Smooth muscle cell (in vitro differentiated cells): ENCODE measurements around the gene PACRG. TPM values are rescaled to one million over a fixed set of nuclear protein-coding genes. Genes with fewer than 3 reads are reported as not detected.

ENCODE experiments used
- DNase-seq: peaks from one replicate; lab custom pipeline; 2025; ENCODE audit not compliant: unreplicated experiment; lab: John Stamatoyannopoulos, UW
- H2AFZ ChIP-seq: fragments of 200-600 bp; sonication (generic); 2 replicates; pipeline ENCODE4 v1.6.0; 2016; ENCODE audit warnings: antibody characterized with exemption, low read depth, mild to moderate bottlenecking
- H3F3A ChIP-seq: fragments of 200-600 bp; sonication (generic); 2 replicates; pipeline ENCODE4 v1.6.0; 2017; ENCODE audit warnings: antibody characterized with exemption, low read depth
- H3K27ac ChIP-seq: fragments of 200-600 bp; sonication (generic); 2 replicates; pipeline ENCODE4 v1.5.1; 2016; ENCODE audit warnings: low read depth, mild to moderate bottlenecking
- H3K27me3 ChIP-seq: fragments of 200-600 bp; sonication (generic); 2 replicates; pipeline ENCODE4 v1.6.1; 2016; ENCODE audit warnings: low read depth, mild to moderate bottlenecking
- H3K36me3 ChIP-seq: fragments of 200-600 bp; sonication (generic); 2 replicates; pipeline ENCODE4 v1.5.1; 2016; ENCODE audit warnings: low read depth
- H3K4me1 ChIP-seq: fragments of 200-600 bp; sonication (generic); 2 replicates; pipeline ENCODE4 v1.5.1; 2016; ENCODE audit warnings: low read depth
- H3K4me2 ChIP-seq: fragments of 200-600 bp; sonication (generic); 2 replicates; pipeline ENCODE4 v1.6.0; 2016; ENCODE audit warnings: mild to moderate bottlenecking
- H3K4me3 ChIP-seq: fragments of 200-600 bp; sonication (generic); 2 replicates; pipeline ENCODE4 v1.5.1; 2016; ENCODE audit warnings: mild to moderate bottlenecking
- H3K79me2 ChIP-seq: fragments of 200-600 bp; sonication (generic); 2 replicates; pipeline ENCODE4 v1.6.0; 2016; ENCODE audit warnings: low read depth, mild to moderate bottlenecking
- H3K9ac ChIP-seq: fragments of 200-600 bp; sonication (generic); 2 replicates; pipeline ENCODE4 v1.6.0; 2016; ENCODE audit warnings: low read depth
- H3K9me3 ChIP-seq: fragments of 200-600 bp; sonication (generic); replicated peaks from 2 replicates; pipeline ENCODE4 v1.5.1; 2016; ENCODE audit warnings: low read depth
- H4K20me1 ChIP-seq: fragments of 200-600 bp; sonication (generic); 2 replicates; pipeline ENCODE4 v1.6.0; 2016; ENCODE audit warnings: low read depth
- WGBS: methylation state at CpG from one replicate; pipeline ENCODE4 v1.1.7; 2016; ENCODE audit warnings: low lambda C conversion rate; 5-methylcytosine and 5-hydroxymethylcytosine counted together
- polyA plus RNA-seq: library from polyadenylated mRNA; unstranded; fragments of >200 nt; fragmentation: Nextera tagmentation; extraction: Ambion mirVana; gene quantifications from 2 replicates; pipeline ENCODE4 v1.2.1, GENCODE V29; 2016
- total RNA-seq: library from RNA; depleted of rRNA; stranded (reverse); fragments of >200 nt; gene quantifications from 2 replicates; pipeline ENCODE4 v1.2.3, GENCODE V29; 2014
- TF ChIP-seq, protein P1 (sequence below): fragments of 200-600 bp; sonication (generic); IDR thresholded peaks from 2 replicates; pipeline ENCODE4 v1.5.1; 2017; ENCODE audit warnings: borderline replicate concordance, mild to moderate bottlenecking, antibody characterized with exemption; ENCODE audit not compliant: insufficient read depth, poor library complexity, severe bottlenecking

The PACRG gene
- total and polyA plus RNA-seq, 2 experiments from 2014 or later = not detected

DNA sequence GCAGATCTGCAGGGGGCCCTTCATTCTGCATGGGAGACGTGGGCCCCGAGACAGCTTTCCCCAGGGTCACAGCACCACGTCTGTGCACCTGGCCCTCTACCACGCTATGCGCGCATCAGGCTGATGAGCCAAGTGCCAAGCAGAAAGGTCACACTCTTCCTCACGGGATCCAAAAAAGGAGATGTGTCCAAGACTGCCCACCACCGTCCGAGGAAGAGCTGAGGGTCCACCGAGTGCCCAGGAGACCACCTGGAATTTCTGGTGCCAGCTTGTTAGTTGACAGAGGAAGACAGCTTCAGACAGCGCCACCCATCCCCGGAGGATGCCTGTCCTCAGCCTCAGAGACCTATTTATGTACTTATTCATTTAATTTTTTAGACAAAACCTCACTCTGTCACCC is 609.2 kb downstream of the PACRG start:
- peaks cover 8% of the 10 kb centered on the region for H3K4me1 ChIP-seq
- 97% methylated on average over 12 of the region's 12 CpGs for WGBS
- H3K27me3 ChIP-seq = no peaks in the 10 kb centered on the region
- H4K20me1 ChIP-seq = no peaks in the 10 kb centered on the region
- H3K79me2 ChIP-seq = no peaks in the 10 kb centered on the region
- no peaks in the 10 kb centered on the region for H3K36me3 ChIP-seq
- no peak overlapping the region for H3K9ac ChIP-seq
- no peak overlapping the region for H3K27ac ChIP-seq
- H3K9me3 ChIP-seq = no peaks in the 10 kb centered on the region
- TF ChIP-seq, protein P1, sequence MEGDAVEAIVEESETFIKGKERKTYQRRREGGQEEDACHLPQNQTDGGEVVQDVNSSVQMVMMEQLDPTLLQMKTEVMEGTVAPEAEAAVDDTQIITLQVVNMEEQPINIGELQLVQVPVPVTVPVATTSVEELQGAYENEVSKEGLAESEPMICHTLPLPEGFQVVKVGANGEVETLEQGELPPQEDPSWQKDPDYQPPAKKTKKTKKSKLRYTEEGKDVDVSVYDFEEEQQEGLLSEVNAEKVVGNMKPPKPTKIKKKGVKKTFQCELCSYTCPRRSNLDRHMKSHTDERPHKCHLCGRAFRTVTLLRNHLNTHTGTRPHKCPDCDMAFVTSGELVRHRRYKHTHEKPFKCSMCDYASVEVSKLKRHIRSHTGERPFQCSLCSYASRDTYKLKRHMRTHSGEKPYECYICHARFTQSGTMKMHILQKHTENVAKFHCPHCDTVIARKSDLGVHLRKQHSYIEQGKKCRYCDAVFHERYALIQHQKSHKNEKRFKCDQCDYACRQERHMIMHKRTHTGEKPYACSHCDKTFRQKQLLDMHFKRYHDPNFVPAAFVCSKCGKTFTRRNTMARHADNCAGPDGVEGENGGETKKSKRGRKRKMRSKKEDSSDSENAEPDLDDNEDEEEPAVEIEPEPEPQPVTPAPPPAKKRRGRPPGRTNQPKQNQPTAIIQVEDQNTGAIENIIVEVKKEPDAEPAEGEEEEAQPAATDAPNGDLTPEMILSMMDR = no peak
- no peak overlapping the region for H3K4me3 ChIP-seq
- H3K4me2 ChIP-seq = no peak overlapping the region
- no peak for DNase-seq
- no peak overlapping the region for H2AFZ ChIP-seq
- no peaks in the 10 kb centered on the region for H3F3A ChIP-seq

GRCh38 chr6:163337958-163338357 is 610.2 kb downstream of the PACRG start:
- 70% methylated on average over 3 of the region's 3 CpGs for WGBS
- Histone ChIP-seq H3K4me3 (no peak overlapping the region), H3K9ac (no peak overlapping the region), H3K4me2 (no peak overlapping the region), H3K9me3 (no peaks in the 10 kb centered on the region), H2AFZ (no peak overlapping the region), H3K4me1 (peaks cover 8% of the 10 kb centered on the region), H4K20me1 (no peaks in the 10 kb centered on the region), H3K36me3 (no peaks in the 10 kb centered on the region), H3K27ac (no peak overlapping the region), H3K79me2 (no peaks in the 10 kb centered on the region), H3K27me3 (no peaks in the 10 kb centered on the region), H3F3A (no peaks in the 10 kb centered on the region)
- DNase-seq = no peak
- TF ChIP-seq, protein P1 = no peak

DNA sequence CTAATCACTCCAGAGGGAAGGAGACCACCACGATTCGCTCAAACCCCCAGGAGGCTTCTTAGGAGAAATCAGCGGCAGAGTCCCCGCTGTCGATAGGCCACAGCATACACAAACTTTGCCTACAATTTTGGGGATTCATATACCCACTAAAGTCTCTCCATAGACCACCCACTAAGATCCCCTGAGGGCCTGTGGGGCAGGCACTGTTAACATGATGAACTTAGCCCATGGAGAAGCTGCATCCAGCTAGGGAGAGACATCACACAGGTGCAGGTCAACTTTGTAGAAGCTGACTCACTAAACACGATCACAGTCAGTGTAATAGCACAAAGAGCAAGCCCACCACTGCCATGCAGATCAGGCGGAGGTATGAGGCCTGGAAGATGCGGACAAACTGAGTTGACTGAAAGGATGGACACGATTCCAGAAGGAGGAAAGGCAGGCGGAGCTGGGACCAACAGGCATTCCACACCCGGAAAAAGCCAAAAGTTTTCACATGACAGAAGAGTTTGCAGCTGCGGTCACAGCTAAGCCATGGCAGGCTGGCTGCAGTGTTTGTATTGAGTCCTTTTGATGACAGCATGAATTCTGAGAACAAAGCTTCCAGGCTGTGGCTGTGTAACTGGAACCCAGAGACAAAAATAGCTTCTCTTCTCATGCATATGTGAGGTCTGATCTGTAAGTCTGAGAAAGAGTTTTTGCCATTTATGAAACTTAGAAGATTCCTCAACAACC is 611.1 kb downstream of the PACRG start:
- no peaks in the 10 kb centered on the region for H3K79me2 ChIP-seq
- H2AFZ ChIP-seq = peak overlapping the region; percentile 41
- TF ChIP-seq, protein P1 = no peak
- no peaks in the 10 kb centered on the region for H3K9me3 ChIP-seq
- H4K20me1 ChIP-seq = no peaks in the 10 kb centered on the region
- peak overlapping the region; percentile 90 for H3K27ac ChIP-seq
- no peak for DNase-seq
- no peaks in the 10 kb centered on the region for H3K36me3 ChIP-seq
- WGBS = 64% methylated on average over 12 of the region's 12 CpGs
- H3K4me1 ChIP-seq = peaks cover 8% of the 10 kb centered on the region
- H3K27me3 ChIP-seq = no peaks in the 10 kb centered on the region
- H3F3A ChIP-seq = no peaks in the 10 kb centered on the region
- no peak overlapping the region for H3K4me3 ChIP-seq
- peak overlapping the region; percentile 52 for H3K9ac ChIP-seq
- H3K4me2 ChIP-seq = peak overlapping the region; percentile 70

DNA sequence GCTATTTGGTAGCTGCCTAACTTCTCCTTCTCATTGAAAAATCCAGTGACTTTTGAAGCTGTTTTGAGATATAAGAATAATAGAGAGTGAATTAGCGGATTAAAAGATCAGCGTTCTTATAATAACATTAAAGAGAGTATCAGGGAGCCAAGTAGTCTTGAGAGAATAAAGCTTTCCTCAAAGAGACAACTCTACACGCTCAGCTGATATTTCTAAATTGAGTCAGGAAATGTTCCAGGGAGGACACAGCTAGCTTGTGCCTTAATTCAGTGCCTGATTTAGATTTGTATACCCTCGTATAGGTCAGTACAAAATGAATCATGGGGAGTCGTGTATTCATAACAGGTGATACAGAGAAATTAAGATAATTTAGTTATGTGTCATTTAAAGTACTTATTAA is 611.7 kb downstream of the PACRG start:
- peak overlapping the region; percentile 52 for H3K9ac ChIP-seq
- no peaks in the 10 kb centered on the region for H3K27me3 ChIP-seq
- H3K9me3 ChIP-seq = no peaks in the 10 kb centered on the region
- no peak overlapping the region for H3K4me3 ChIP-seq
- peaks cover 8% of the 10 kb centered on the region for H3K4me1 ChIP-seq
- H3F3A ChIP-seq = no peaks in the 10 kb centered on the region
- H3K36me3 ChIP-seq = no peaks in the 10 kb centered on the region
- 81% methylated on average over 5 of the region's 5 CpGs for WGBS
- TF ChIP-seq, protein P1 = no peak
- peak overlapping the region; percentile 70 for H3K4me2 ChIP-seq
- H2AFZ ChIP-seq = peak overlapping the region; percentile 41
- DNase-seq = no peak
- no peaks in the 10 kb centered on the region for H3K79me2 ChIP-seq
- H4K20me1 ChIP-seq = no peaks in the 10 kb centered on the region
- H3K27ac ChIP-seq = peak overlapping the region; percentile 90
